NCI-H2107 (cell line): ENCODE data around the gene PLCL1.
"Not testable (repeated sequence)": the region's sequence is repeated elsewhere in the genome, so short reads cannot be mapped to it uniquely, and the experiment has no call there.

Source experiments
- DNase-seq: peaks from one replicate; lab custom pipeline; 2025; lab: John Stamatoyannopoulos, UW

The PLCL1 gene

GRCh38 chr2:197810016-197810415 is 5.6 kb downstream of the PLCL1 start:
- DNase-seq: no peak

GRCh38 chr2:197810491-197810890 is 6.1 kb downstream of the PLCL1 start:
- no peak for DNase-seq

GRCh38 chr2:197813093-197813787 is 8.8 kb downstream of the PLCL1 start:
- no peak for DNase-seq

GRCh38 chr2:197814526-197814925 is 10.1 kb downstream of the PLCL1 start:
- DNase-seq: no peak

GRCh38 chr2:197821550-197822289 is 17.3 kb downstream of the PLCL1 start:
- DNase-seq: no peak

GRCh38 chr2:197822333-197822732 is 17.9 kb downstream of the PLCL1 start:
- no peak for DNase-seq

- no peak for DNase-seq
These were observed 23.2 kb downstream of the PLCL1 start for GRCh38 chr2:197827618-197828017.

GRCh38 chr2:197828464-197829135 is 24.2 kb downstream of the PLCL1 start:
- no peak for DNase-seq

GRCh38 chr2:197834771-197835170 is 30.4 kb downstream of the PLCL1 start:
- DNase-seq: not testable (repeated sequence)

- no peak for DNase-seq
These were observed 30.9 kb downstream of the PLCL1 start for GRCh38 chr2:197835293-197835692.

GRCh38 chr2:197838036-197838435 is 33.6 kb downstream of the PLCL1 start:
- DNase-seq: no peak

GRCh38 chr2:197838579-197838978 is 34.2 kb downstream of the PLCL1 start:
- DNase-seq: no peak

GRCh38 chr2:197839327-197839726 is 34.9 kb downstream of the PLCL1 start:
- no peak for DNase-seq

GRCh38 chr2:197839856-197840255 is 35.5 kb downstream of the PLCL1 start:
- DNase-seq: no peak

GRCh38 chr2:197846128-197846527 is 41.7 kb downstream of the PLCL1 start:
- DNase-seq: no peak

GRCh38 chr2:197846777-197847176 is 42.4 kb downstream of the PLCL1 start:
- DNase-seq: no peak

- DNase-seq: no peak
These were observed 43.4 kb downstream of the PLCL1 start for GRCh38 chr2:197847651-197848401.

GRCh38 chr2:197848602-197849001 is 44.2 kb downstream of the PLCL1 start:
- no peak for DNase-seq

GRCh38 chr2:197850882-197851450 is 46.6 kb downstream of the PLCL1 start:
- no peak for DNase-seq

- DNase-seq: no peak
These were observed 47.1 kb downstream of the PLCL1 start for GRCh38 chr2:197851451-197851850.

GRCh38 chr2:197852108-197852507 is 47.7 kb downstream of the PLCL1 start:
- DNase-seq: no peak

- no peak for DNase-seq
These were observed 49.2 kb downstream of the PLCL1 start for GRCh38 chr2:197853549-197853948.
